ENCODE results near the gene ATP5MC2.

DNA sequence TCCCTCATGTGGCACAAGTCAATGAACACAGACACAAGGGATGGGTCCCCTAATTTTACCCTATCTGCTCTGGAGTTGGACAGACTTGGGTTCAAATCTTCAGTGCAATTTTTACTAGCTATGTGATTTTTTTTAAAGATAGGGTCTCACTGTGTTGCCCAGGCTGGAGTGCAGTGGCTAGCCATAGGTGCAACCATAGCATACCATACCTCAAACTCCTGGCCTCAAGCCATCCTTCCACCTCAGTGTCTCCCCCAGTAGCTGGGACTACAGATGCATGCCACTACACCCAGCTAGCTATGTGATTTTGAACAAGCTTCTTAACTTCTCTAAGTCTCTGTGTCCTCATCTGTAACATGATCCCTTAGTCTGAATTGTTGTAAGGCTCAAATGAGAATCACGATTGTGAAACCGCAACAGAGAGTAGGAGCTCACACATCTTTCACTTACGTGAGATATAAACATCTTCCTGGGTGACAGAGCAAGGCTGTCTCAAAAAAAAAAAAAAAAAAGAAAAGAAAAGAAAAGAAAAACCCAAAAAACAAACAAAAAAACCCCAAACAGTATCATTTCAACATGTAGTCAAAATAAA, 46.7 kb upstream of the ATP5MC2 start:
- TF ChIP-seq, protein P1, sequence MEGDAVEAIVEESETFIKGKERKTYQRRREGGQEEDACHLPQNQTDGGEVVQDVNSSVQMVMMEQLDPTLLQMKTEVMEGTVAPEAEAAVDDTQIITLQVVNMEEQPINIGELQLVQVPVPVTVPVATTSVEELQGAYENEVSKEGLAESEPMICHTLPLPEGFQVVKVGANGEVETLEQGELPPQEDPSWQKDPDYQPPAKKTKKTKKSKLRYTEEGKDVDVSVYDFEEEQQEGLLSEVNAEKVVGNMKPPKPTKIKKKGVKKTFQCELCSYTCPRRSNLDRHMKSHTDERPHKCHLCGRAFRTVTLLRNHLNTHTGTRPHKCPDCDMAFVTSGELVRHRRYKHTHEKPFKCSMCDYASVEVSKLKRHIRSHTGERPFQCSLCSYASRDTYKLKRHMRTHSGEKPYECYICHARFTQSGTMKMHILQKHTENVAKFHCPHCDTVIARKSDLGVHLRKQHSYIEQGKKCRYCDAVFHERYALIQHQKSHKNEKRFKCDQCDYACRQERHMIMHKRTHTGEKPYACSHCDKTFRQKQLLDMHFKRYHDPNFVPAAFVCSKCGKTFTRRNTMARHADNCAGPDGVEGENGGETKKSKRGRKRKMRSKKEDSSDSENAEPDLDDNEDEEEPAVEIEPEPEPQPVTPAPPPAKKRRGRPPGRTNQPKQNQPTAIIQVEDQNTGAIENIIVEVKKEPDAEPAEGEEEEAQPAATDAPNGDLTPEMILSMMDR (IDR thresholded peaks at IDR 0.05; ENCODE audit: low read length): no peak
- no peak for TF ChIP-seq EZH2 (IDR thresholded peaks at IDR 0.05; ENCODE audit: borderline replicate concordance, low read length)
